GM12891 (cell line): ENCODE measurements around the gene ORMDL2.

Experiments
- DNase-seq: peaks from one replicate; pipeline ENCODE4 v3.0.0; 2011; ENCODE audit warnings: low spot score; ENCODE audit not compliant: insufficient read length
- FAIRE-seq: peaks from 2 replicates; lab custom pipeline; 2011; peaks lifted over from hg19 to GRCh38; lab: Jason Lieb, UNC
- PAX5 ChIP-seq: IDR thresholded peaks from 2 replicates; pipeline ENCODE4 v1.6.1; 2011; ENCODE audit warnings: low read length, moderate library complexity, mild to moderate bottlenecking; ENCODE audit not compliant: insufficient read depth, severe bottlenecking
- POLR2A ChIP-seq: IDR thresholded peaks from 2 replicates; pipeline ENCODE4 v1.6.1; 2011; ENCODE audit warnings: low read depth, low read length, control low read depth
- POLR2AphosphoS5 ChIP-seq: IDR thresholded peaks from 2 replicates; pipeline ENCODE4 v1.6.1; 2011; ENCODE audit warnings: low read depth, low read length, control low read depth
- POU2F2 ChIP-seq: IDR thresholded peaks from 2 replicates; pipeline ENCODE4 v1.6.1; 2011; ENCODE audit warnings: low read depth, mild to moderate bottlenecking, control low read depth, low read length, moderate library complexity
- SPI1 ChIP-seq: IDR thresholded peaks from 2 replicates; pipeline ENCODE4 v1.6.1; 2011; ENCODE audit warnings: low read depth, low read length, control low read depth
- TAF1 ChIP-seq: IDR thresholded peaks from 2 replicates; pipeline ENCODE4 v1.6.1; 2011; ENCODE audit warnings: low read depth, low read length, control low read depth

ORMDL2 gene

DNA sequence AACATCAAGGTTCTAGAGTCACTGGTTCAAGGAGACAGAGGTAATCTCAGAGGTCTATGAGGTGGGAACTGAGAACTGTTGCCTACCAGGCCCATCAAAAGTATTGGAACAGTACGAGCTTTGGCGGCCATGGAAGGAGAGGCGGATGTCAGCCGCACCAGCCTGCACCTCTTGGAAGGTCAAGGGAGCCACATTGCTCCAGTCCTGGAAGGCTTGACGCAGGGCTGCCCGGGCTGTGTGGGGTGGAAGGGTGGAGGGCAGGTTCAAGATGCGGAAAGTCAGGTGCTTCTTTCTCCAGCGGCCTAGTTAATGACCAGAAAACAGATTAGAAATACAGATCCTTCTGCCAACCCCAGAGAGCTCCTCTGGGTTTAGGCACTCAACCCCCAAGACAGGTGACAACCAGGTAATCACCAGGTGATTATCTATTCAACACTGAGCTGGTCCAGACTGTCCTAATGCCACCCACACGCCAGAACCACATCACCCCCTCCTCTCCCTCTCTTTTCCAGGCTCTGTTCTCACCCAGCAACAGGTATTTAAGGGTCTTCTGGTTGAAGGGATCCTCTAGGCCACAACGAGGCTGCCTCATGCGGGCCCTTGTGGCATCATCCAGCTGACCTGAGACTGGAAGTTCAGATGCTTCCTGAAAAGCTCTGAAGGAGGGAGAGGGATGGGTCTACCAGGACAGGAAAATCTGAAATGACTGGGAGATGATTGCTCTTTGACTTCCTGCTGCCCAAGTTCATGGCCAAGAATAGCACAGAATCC is 22.9 kb downstream of the ORMDL2 start:
- no peak for DNase-seq
- TF ChIP-seq POU2F2 (no peak), SPI1 (no peak), TAF1 (no peak), PAX5 (no peak), POLR2A (no peak), POLR2AphosphoS5 (no peak)
- FAIRE-seq = no peak

DNA sequence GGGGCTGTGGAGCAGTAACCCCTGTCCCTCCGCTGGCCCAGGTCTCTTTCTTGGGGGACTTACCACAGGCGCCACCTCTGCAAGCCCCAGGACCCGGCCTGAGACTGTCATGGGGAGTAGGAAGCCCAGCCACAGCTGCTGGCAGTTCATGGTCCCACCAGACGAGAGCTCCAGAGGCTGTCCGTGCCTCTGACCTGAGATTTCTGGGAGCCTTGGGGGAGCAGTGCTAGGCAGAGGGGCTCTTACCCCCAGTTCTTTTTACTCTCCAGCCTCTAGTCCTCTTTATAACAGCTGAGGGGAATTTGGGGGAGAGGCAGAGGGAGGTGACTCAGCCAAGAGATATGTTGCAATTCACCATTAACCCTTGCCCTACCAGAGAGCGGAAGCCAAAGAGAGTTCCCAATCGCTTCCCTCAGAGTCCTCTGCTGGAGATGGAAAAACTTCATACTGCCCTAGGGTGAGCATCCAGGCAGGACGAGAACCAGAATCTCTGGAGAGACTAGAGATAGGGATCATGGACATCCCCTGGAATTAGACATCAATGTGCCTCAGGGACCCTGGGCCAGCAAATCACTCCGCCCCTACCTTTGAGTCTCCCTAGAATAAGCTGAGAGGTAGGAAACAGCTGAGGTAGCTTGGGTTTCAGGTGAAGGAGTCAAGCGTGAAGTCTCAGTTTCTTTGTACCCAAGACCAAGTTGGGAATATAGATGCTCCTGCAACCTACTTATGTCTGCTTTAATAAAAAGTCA is 25.0 kb downstream of the ORMDL2 start, which contains the start of gene MMP19:
MMP19 (minus strand) TSS at position 256 of the 749 bp plus-strand sequence; CDS start at position 150, 106 bp downstream.
- TF ChIP-seq SPI1 = no peak
- TF ChIP-seq PAX5 = no peak
- DNase-seq (no peak), FAIRE-seq (no peak)

DNA sequence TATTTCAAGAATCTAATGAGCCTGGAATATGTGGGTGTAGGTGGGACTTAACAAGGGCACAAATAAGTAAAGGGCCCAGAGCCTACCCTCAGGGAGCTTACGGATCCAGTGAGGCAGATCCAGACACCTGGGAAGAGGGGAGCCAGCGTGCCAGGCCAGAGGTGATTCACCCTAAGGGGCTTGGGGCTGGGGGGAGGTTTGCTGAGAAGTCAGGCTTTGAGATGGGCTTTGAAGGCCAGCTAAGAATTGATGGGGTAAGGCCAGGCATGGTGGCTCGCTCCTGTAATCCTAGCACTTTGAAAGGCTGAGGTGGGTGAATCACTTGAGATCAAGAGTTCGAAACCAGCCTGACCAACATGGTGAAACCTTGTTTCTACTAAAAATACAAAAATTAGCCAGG is 25.6 kb downstream of the ORMDL2 start:
- no peak for DNase-seq
- FAIRE-seq = no peak
- TF ChIP-seq SPI1 = no peak
- no peak for TF ChIP-seq POU2F2
- no peak for TF ChIP-seq POLR2A
- no peak for TF ChIP-seq PAX5

DNA sequence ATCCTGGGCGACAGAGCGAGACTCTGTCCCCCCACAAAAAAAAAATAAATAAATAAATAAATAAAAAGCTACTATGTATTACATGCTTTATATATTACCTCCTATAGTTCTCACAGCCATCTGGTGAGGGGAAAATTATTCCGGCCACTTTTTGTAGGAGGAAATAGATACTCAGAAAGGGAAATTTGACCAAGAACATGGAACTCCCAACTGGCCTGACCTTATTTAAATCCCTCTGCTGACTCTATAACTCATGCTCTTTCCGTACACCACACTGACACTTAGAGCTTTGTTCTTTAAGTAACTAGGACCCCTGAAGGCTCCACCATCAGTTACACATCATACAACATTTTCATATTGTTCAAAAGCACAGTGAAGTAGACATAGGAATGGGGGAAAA is 27.1 kb downstream of the ORMDL2 start:
- DNase-seq (no peak), FAIRE-seq (no peak)

DNA sequence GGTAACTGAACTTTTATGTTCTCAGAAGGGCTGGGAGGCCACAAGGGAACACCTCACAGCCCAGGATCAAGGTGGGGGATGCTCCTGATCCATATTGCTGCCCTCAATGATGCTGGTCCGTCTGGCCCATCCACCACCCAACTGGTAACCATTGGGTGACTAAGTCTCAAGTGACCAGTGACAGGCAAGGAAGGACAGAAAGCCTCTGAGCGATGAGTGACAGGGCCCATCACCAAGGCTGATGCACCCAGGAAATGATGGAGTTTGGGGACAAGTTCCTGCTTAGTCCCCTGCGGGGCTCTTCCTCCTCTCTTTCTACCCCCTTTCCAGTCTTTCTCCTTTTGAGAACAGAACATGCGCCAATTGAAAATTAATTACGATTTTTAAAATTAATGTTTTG is 27.5 kb downstream of the ORMDL2 start:
- TF ChIP-seq POLR2AphosphoS5 (no peak), TAF1 (no peak), SPI1 (no peak), POLR2A (no peak), POU2F2 (no peak), PAX5 (no peak)
- FAIRE-seq (no peak), DNase-seq (no peak)

More for the DNA sequence above, 27.1 kb downstream of the ORMDL2 start:
- TF ChIP-seq SPI1 (no peak), POLR2A (no peak), PAX5 (no peak), TAF1 (no peak), POU2F2 (no peak), POLR2AphosphoS5 (no peak)

DNA sequence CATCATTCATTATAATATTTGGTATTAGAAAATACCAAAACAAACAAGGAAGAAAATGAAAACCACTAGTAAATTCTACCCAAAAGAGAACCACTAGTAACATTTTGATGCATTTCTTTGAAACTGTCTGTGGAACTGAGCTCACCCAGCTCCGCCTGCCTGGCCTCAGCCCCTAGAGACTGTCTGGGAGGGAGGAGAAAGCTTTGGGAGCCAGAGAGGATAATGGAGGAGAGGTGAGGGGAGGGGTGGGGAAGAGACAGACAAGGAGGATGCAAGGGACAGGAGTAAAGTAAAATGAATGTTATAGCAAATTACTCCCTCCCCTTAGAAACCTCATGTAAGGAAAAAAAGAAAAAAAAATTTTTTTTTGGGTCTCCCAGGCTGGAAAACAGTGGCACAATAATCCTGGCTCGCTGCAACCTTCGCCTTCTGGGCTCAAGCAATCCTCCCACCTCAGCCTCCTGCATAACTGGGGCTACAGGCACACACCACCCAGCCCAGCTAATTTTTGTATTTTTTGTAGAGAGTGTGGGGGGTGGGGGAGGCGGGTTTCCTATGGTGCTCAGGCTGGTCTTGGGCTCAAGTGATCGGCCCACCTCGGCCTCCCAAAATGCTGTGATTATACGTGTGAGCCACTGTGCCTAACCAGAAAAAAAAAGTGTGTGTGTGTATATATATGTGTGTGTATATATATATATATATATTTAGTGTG is 28.1 kb downstream of the ORMDL2 start:
- DNase-seq (no peak), FAIRE-seq (no peak)
- TF ChIP-seq POLR2A = no peak

DNA sequence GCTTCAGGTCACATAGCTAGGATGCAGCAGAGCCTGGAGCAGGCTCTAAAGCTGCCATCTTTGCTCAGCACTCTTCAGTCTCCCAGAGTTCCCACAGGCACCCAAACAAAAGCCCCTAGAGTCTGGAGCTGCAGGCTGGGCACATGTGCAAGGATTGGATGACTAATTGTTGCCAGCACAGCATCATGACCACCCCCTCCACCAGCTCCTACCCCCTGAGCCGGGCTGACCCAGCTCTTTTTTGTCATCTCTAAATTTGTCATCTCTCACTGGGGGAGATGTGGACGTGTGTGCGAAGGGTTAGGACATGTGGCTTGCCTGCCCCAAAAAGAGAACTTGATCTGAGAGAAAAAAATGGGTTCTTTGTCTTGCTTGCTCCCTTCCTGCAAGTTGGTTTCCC is 29.2 kb downstream of the ORMDL2 start:
- DNase-seq = no peak
- TF ChIP-seq POLR2A (no peak), TAF1 (no peak), POLR2AphosphoS5 (no peak), PAX5 (no peak), SPI1 (no peak), POU2F2 (no peak)
- FAIRE-seq = no peak

DNA sequence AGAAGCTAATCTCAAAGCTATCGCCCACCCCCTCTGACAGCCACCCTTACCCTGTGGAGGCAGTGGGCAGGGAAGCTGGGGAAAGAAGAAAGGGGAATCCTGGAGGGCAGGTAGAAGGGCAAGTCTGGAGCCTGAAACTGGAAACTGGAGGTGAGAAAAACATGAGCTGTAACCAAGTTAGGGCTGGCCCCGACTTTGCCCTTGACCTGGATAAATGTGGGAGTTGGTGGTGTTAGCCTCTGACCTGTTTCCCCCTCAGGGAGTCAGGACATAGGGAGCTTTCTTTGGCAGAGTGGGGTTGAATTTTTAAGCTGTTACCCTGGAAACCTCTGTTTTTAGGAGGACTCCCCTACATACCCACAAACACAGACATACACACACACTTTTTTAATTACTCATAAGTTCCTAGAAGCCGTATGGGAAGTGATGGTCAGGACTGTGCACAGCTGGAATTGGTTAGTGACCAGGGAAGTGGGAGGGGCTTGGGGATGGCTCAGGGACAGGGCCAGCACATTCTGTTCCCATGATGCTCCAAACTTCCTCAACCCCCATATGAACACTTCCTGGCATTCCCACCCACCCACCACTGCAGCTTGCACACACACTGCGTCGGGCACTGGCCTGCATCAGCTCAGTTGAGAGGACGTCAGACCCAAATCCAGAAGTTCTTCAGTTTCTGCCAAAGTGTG is 29.9 kb downstream of the ORMDL2 start:
- DNase-seq = no peak
- FAIRE-seq = no peak
- TF ChIP-seq POLR2A (no peak), TAF1 (no peak), SPI1 (no peak), POLR2AphosphoS5 (no peak), PAX5 (no peak), POU2F2 (no peak)

DNA sequence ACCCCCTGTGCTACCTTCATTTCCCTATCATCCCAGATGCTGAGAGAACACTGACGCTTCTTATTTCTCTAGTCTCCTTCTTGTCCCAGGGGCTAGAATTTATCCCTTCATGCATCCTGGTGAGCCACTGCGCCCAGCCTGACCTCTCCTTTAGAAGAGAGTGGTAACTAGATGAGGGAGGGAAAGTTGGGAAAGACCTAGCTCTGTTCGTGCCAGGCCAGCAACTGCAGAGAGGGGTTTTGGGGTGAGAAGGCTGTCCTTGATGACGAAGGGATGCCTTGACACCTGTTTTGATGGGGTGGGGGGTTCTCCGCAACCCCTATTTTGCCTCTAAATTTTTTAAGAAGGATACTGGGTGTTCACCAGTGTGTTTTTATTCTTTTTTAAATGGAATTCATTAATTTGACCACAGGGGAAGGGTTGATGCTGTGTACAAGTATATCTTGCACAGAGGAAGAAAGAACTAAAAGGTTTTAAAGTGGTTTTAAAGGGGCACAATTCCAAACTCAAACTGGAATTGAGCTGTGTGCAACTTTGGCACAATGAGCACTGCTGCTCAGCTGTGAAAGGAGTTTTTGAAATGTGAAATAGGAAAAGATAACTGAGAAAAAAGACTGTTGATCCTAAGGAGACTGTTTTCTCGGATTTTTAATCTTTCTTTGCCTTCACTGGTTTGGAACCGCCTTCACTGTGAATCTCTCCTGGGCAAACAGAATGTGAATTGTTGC is 31.9 kb downstream of the ORMDL2 start:
- FAIRE-seq (no peak), DNase-seq (no peak)
- no peak for TF ChIP-seq POU2F2
- TF ChIP-seq PAX5 = no peak
- TF ChIP-seq SPI1 = no peak
- no peak for TF ChIP-seq POLR2AphosphoS5
- no peak for TF ChIP-seq POLR2A
- no peak for TF ChIP-seq TAF1
